Endometrium (tissue), 2 donors: ENCODE data around the gene GDAP1L1.
"Not testable (repeated sequence)": the region's sequence is repeated elsewhere in the genome, so short reads cannot be mapped to it uniquely, and the experiment has no call there.

Source experiments
- FAIRE-seq: peaks from 2 replicates; lab custom pipeline; 2012; peaks lifted over from hg19 to GRCh38; lab: Jason Lieb, UNC
- donor health status: control.
- donor health status: control.

GDAP1L1 gene

GRCh38 chr20:44302736-44303135, 55.6 kb downstream of the GDAP1L1 start:
- no peak for FAIRE-seq

DNA sequence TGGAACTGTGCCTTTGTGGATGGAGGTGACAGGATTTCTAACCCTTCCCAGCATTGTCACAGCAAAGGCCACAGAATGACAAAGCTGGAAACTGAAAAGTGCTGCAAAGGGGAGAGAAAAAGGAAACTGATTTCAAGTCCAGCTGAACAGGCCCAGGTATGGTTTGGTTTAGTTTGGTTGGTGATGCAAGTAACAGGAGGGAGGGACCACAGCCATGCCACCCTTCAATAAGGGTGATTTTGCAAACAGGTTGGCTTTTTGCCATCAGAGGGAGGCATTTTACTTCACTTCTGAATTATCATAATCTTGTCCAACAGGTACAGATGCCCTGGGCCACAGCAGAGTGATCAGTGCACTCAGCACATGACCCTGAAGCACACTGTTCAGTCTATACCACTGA, 57.3 kb downstream of the GDAP1L1 start:
- no peak for FAIRE-seq

DNA sequence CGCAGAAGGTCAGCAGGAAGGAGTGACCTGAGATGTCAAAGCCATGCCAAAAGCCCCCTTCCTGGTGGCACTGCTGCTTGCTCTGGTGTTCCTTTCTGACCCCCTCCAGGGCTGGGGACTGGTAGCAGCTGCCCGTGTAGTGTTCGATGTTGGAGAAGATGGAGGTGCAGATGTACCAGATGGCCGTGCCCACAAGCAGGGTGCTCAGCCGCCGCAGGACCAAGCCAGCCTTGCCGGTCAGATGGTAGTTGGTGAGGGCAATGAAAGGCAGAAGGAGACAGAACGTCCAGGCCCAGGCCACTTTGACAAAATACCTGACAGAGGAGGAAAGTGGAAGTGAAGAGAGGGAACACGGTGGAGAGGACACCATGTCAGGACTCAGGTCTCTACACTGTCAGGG, 59.8 kb downstream of the GDAP1L1 start:
- no peak for FAIRE-seq

DNA sequence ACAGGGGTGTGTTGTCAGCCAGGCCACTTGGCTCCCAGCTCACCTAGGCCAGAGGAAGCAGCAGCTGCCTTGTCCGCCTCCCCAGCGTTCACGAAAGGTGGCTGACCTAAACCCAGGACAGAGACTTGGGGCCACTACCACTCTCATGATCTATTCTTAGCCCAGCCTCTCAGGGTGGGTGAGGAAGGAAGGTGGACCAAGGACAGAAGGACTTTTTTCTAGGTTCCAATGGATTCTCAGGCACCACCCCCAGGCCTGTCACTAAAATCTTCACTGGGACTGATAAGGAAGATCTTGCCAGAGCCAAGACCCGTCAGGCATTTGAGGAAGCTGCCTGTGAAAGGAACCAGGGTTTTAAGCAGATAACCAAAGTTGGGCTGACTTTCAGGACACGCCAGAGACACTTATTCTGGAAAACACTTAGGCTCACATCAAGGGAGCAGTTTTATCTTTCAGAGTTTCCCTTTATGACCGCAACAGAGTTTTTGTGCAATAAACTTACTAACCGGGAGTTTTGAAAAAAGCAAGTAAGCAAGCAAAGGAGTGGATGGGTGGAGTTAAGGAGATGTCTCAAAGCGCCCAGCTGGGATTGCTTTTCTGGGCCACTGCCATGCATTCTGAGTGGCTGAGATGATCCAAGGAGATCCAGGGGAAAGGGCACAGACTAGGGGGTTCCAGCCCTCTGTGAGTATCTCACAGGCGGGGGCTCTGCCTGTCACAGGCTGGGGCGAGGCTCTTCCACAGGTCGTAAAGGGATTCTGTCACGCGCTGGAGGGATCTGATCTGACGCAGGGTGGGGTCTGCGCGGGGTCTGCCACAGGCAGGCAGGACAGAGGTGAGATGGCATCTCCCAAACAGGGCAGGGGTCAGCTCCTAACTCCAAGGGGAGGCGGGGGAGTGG, 62.9 kb downstream of the GDAP1L1 start:
- FAIRE-seq: no peak

GRCh38 chr20:44310664-44311639, 63.8 kb downstream of the GDAP1L1 start, which contains the start of gene FITM2:
Gene FITM2 (minus strand): TSS chr20:44311202. CDS start chr20:44311148, 54 bp downstream.
- FAIRE-seq: no peak

- no peak for FAIRE-seq
These were observed 67.8 kb downstream of the GDAP1L1 start for GRCh38 chr20:44314870-44315269.

DNA sequence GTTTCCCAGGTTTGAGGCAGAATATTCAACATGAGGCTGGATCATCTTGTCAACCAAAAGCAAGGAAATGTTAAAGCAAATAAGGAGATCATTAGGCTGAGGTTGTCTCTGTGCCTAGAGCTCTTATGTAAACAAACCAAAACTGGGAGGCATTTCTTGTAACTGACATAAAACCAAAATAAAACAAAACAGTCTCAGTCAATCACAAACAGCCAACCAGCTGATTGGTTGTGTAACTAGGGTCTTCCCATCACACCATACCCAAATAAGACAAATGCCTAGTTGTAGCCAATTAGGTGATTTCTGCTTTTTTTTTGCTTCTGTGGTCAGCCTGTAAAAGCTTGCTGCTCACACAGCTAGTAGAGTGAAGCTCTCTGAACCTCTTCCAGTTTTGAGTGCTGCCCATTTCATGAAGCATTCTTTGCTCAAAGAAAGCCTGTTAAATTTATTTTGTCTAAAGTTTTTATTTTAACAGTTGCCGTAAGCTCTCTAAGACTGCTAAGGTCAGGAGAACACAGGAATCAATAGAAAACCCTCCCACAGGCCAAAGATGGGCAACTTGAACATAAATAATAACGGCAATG, 72.8 kb downstream of the GDAP1L1 start:
- no peak for FAIRE-seq

- FAIRE-seq: no peak
These were observed 77.2 kb downstream of the GDAP1L1 start for GRCh38 chr20:44324343-44324742.

DNA sequence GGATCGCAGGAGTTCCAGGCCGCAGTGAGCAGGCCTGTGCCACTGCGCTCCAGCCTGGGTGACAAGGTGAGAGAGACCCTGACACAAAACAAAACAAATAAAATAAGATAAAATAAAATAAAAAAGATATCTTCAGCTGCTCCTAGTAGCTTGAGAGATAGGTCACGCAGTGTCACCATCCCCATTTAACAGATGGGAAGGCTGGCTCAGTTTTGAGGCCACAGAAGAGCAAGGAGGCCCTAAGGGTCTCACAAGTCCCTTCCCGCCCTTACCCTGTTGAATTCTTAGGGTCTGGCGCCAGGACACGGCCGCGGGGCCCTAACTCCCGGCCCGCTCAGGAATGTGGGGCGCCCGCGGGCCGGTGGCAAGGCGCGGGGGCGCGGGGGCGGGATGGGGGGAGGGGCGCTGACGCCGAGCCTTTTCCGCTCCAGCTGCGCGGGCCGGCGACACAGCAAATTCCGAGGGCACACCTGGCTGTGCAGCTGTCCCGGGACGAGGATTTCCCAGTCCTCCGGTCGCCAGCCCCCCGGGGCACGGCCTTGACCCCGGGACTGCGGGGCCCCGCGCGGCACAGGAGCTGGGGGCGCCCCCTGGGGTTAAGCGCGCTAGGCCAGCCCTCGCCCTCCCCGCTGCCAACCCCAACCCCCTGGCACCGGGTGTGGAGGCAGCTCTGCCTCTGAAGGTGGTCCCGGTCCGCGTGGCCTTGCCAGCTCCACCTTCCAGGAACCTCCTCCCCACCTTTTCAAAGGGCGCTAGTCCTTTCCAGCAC, 79.5 kb downstream of the GDAP1L1 start:
- no peak for FAIRE-seq

- FAIRE-seq: not testable (repeated sequence)
These were observed 80.6 kb downstream of the GDAP1L1 start for GRCh38 chr20:44327748-44328147.

- FAIRE-seq: no peak
These were observed 81.3 kb downstream of the GDAP1L1 start for GRCh38 chr20:44328428-44328827.
